Measurements from ENCODE around the gene CEPT1.

GRCh38 chr1:111202366-111202706 is 62.3 kb downstream of the CEPT1 start:
- TF ChIP-seq, protein P1, sequence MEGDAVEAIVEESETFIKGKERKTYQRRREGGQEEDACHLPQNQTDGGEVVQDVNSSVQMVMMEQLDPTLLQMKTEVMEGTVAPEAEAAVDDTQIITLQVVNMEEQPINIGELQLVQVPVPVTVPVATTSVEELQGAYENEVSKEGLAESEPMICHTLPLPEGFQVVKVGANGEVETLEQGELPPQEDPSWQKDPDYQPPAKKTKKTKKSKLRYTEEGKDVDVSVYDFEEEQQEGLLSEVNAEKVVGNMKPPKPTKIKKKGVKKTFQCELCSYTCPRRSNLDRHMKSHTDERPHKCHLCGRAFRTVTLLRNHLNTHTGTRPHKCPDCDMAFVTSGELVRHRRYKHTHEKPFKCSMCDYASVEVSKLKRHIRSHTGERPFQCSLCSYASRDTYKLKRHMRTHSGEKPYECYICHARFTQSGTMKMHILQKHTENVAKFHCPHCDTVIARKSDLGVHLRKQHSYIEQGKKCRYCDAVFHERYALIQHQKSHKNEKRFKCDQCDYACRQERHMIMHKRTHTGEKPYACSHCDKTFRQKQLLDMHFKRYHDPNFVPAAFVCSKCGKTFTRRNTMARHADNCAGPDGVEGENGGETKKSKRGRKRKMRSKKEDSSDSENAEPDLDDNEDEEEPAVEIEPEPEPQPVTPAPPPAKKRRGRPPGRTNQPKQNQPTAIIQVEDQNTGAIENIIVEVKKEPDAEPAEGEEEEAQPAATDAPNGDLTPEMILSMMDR (IDR thresholded peaks at IDR 0.05; ENCODE audit: insufficient read depth, low read length, poor library complexity, severe bottlenecking) = no peak
- no peak for TF ChIP-seq EZH2phosphoT487 (conservative IDR thresholded peaks at IDR 0.05; ENCODE audit: low read length)
